HepG2 (cell line): ENCODE data around the gene MITF. TPM values are rescaled to one million over a fixed set of nuclear protein-coding genes. Genes with fewer than 3 reads are reported as not detected.

Experiments used
- ATAC-seq: fragments of 200-7000 bp; cut with Tn5 transposase; 3 replicates; pipeline ENCODE4 v1.9.1; 2020; ENCODE audit warnings: mild to moderate bottlenecking, moderate library complexity
- BruUV-seq: library from RNA; stranded (reverse); fragments of 400-500 nt; replicated peaks from 2 replicates; lab custom pipeline; 2021; lab: Mats Ljungman, UMichigan
- CTCF ChIA-PET: fragments of 300-600 bp; formaldehyde crosslinking; extraction: SDS; loops from one replicate; lab custom pipeline; 2021; ENCODE audit warnings: low total read pairs, inconsistent platforms, low intra/inter-chr PET ratio; lab: Yijun Ruan, JAX
- POLR2A ChIA-PET: fragments of 350-600 bp; sonication (Branson Sonifier 250); formaldehyde crosslinking; loops from one replicate; lab custom pipeline; 2020; ENCODE audit warnings: antibody characterized with exemption, inconsistent platforms; lab: Yijun Ruan, JAX
- DNase-seq: peaks from one replicate; pipeline ENCODE4 v3.0.0-alpha.2; 2015; ENCODE audit warnings: low spot score
- FAIRE-seq: peaks from 3 replicates; lab custom pipeline; 2011; peaks lifted over from hg19 to GRCh38; lab: Jason Lieb, UNC
- H2AFZ ChIP-seq: one replicate; pipeline ENCODE4 v1.6.1; 2011; ENCODE audit warnings: low read length, inconsistent platforms
- H3K27ac ChIP-seq: fragments of 300-600 bp; 3 replicates; pipeline ENCODE4 v1.8.0; 2011; ENCODE audit warnings: mixed run types, mild to moderate bottlenecking, mixed read lengths, low read length, inconsistent platforms; ENCODE audit not compliant: insufficient read depth; ENCODE audit errors: extremely low read length
- H3K27me3 ChIP-seq, 2 experiments: fragments of 200-600 bp in 1 of 2; 2 replicates in 1 of 2; 3 replicates in 1 of 2; pipeline versions ENCODE4 v1.6.0 to v1.8.0; 2011; ENCODE audit warnings: low read length in 2 of 2, mild to moderate bottlenecking in 2 of 2, moderate library complexity in 2 of 2, inconsistent platforms in 1 of 2; ENCODE audit not compliant: insufficient read depth in 2 of 2, control insufficient read depth in 1 of 2
- H3K36me3 ChIP-seq, 2 experiments: fragments of 200-600 bp in 1 of 2; replicated peaks in 1 of 2; 2 replicates in 1 of 2; 3 replicates in 1 of 2; pipeline versions ENCODE4 v1.5.1 to v1.8.0; 2011; ENCODE audit warnings: low read length in 2 of 2, inconsistent platforms in 1 of 2; ENCODE audit not compliant: insufficient read depth in 2 of 2, control insufficient read depth in 1 of 2
- H3K4me1 ChIP-seq: 2 replicates; pipeline ENCODE4 v1.5.1; 2012; ENCODE audit warnings: low read length, inconsistent platforms; ENCODE audit not compliant: insufficient read depth
- H3K4me2 ChIP-seq: 2 replicates; pipeline ENCODE4 v1.6.0; 2011; ENCODE audit warnings: low read depth, low read length, inconsistent platforms
- H3K4me3 ChIP-seq, 3 experiments: fragments of 200-600 bp in 1 of 3; sonication (generic), shearing (Covaris generic) in 1 of 3; replicated peaks in 1 of 3; 2 replicates each; pipeline ENCODE4 v1.5.1; 2011 to 2016; ENCODE audit warnings: low read length in 3 of 3, inconsistent platforms in 2 of 3, low read depth in 2 of 3, mild to moderate bottlenecking in 2 of 3, control low read depth in 1 of 3, mixed read lengths in 1 of 3; ENCODE audit not compliant: insufficient read depth in 1 of 3
- H3K79me2 ChIP-seq: one replicate; pipeline ENCODE4 v1.6.1; 2011; ENCODE audit warnings: low read length, inconsistent platforms; ENCODE audit not compliant: insufficient read depth
- H3K9ac ChIP-seq: 2 replicates; pipeline ENCODE4 v1.6.0; 2011; ENCODE audit warnings: mild to moderate bottlenecking, low read depth, low read length, inconsistent platforms; ENCODE audit not compliant: insufficient read depth
- H3K9me3 ChIP-seq: 2 replicates; pipeline ENCODE4 v1.5.1; 2012; ENCODE audit warnings: mild to moderate bottlenecking, low read length
- H4K20me1 ChIP-seq: 2 replicates; pipeline ENCODE4 v1.6.0; 2011; ENCODE audit warnings: inconsistent platforms, mild to moderate bottlenecking, low read length, moderate library complexity; ENCODE audit not compliant: insufficient read depth
- AKNA ChIP-seq: sonication (generic); formaldehyde crosslinking; IDR thresholded peaks from 2 replicates; pipeline ENCODE4 v1.4.0; 2020; ENCODE audit warnings: missing genetic modification reagents, borderline replicate concordance
- ATF2 ChIP-seq: sonication (generic); formaldehyde crosslinking; IDR thresholded peaks from 2 replicates; pipeline ENCODE4 v1.4.0; 2020; ENCODE audit warnings: missing genetic modification reagents
- ZNF251 ChIP-seq: sonication (generic); formaldehyde crosslinking; IDR thresholded peaks from 2 replicates; pipeline ENCODE4 v1.9.0; 2021; ENCODE audit warnings: mild to moderate bottlenecking, missing genetic modification reagents
- WGBS: methylation state at CpG from one replicate; pipeline ENCODE4 v1.1.6; 2017; ENCODE audit warnings: low lambda C conversion rate; 5-methylcytosine and 5-hydroxymethylcytosine counted together
- in situ Hi-C: cut with HindIII; loops from 2 replicates; pipeline ENCODE4 v1.10.0; 2017; ENCODE audit warnings: low pct_unique_long_range_greater_than_20kb; ENCODE audit not compliant: extremely low pct_ligation_motif_present
- intact Hi-C: fragments of 100-400 bp; cut with micrococcal nuclease; formaldehyde crosslinking; loops from one replicate; pipeline ENCODE4 v1.10.0; 2022; ENCODE audit not compliant: unreplicated experiment
- polyA plus RNA-seq, 8 experiments: library from polyadenylated mRNA; depleted of rRNA in 3 of 8; stranded (reverse) in 7 of 8; unstranded in 1 of 8; fragments of >200 nt; fragmentation: Illumina TruSeq in 4 of 8; extraction: Trizol in 4 of 8; gene quantifications; 2 replicates each; pipeline versions ENCODE4 v1.2.1 to v1.2.3, GENCODE V29; 2011 to 2016; ENCODE audit warnings: low read depth in 4 of 8, missing spikeins in 1 of 8, mixed read lengths in 1 of 8; ENCODE audit not compliant: insufficient read depth in 1 of 8
- total RNA-seq, 5 experiments: library from RNA; depleted of rRNA; stranded (reverse); fragments of >200 nt; fragmentation: Illumina TruSeq; extraction: Trizol; gene quantifications; 2 replicates each; pipeline ENCODE4 v1.2.3, GENCODE V29; 2016; ENCODE audit warnings: low read depth in 1 of 5

MITF gene
- total and polyA plus RNA-seq, 2 of the 13 experiments (the other 11 are each of a cell fraction or from before 2014, with no cell fraction given), result 0.12 to 0.38 TPM

- no peaks in the 10 kb centered on the region for H4K20me1 ChIP-seq
- intact Hi-C loops, result no loop called here
- TF ChIP-seq ATF2 (CRISPR knock-in tag) (no peak), AKNA (no peak), ZNF251 (CRISPR knock-in tag) (no peak)
- no peaks in the 10 kb centered on the region for H3K4me1 ChIP-seq
- no peak overlapping the region for H3K9ac ChIP-seq
- 0% methylated on average over 2 of the region's 2 CpGs for WGBS
- FAIRE-seq (no peak), DNase-seq (no peak), ATAC-seq (no peak)
- H3K4me3 ChIP-seq, result no peak overlapping the region
- in situ Hi-C loops, result no loop called here
- H3K4me2 ChIP-seq, result no peak overlapping the region
- POLR2A ChIA-PET, result no interaction called here
- no peaks in the 10 kb centered on the region for H3K79me2 ChIP-seq
- no peaks in the 10 kb centered on the region; a peak in 1 of 5 replicates for H3K27me3 ChIP-seq
- no peak overlapping the region for H3K27ac ChIP-seq
- CTCF ChIA-PET, result no interaction called here
- no peaks in the 10 kb centered on the region for H3K9me3 ChIP-seq
- no TSS peak for BruUV-seq
- H3K36me3 ChIP-seq, result no peaks in the 10 kb centered on the region
- no peak overlapping the region for H2AFZ ChIP-seq
These were observed 33.0 kb downstream of the MITF start for GRCh38 chr3:69772152-69772867.
